GM19467 (cell line): ENCODE measurements around the gene ACSF2.
"Not testable (repeated sequence)": the region's sequence is repeated elsewhere in the genome, so short reads cannot be mapped to it uniquely, and the experiment has no call there.

Source experiments
- ATAC-seq: cut with Tn5 transposase; IDR thresholded peaks from one replicate; pipeline ENCODE4 v1.9.1; 2021; ENCODE audit warnings: mild to moderate bottlenecking, moderate library complexity; ENCODE audit not compliant: unreplicated experiment

ACSF2 gene

DNA sequence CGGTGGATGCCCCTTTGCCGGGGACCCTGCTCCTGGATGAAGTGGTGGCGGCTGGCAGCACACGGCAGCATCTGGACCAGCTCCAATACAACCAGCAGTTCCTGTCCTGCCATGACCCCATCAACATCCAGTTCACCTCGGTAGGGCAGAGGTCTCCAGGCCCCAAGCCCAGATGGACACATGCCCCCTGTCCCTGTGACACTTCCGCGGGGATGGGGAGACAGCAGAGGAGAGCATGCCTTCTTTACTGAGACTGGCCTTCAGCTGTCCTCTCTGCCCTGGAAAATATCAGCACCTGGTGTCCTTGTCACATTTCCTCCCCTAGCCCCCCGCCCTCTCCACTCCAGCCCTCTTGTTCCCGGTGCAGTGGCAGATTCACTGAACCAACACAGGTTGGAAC, 36.4 kb downstream of the ACSF2 start:
- ATAC-seq: no peak

DNA sequence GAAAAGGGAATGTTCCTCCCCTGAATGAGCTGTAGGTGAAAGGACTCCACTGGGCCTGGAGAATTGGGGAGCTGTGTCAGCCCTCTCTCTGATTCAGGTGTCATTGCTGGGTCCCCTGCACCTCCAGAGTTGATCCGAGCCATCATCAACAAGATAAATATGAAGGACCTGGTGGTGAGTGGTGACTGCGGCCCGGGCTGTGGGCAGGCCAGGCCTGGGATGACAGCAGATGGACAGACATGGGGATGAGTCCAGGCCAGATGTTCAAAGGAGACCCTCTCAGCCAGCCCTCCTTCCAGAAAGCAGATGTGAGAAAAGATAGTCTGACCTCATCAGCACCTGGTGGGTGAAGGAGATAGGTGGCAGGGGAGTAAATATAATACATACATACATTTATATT, 38.1 kb downstream of the ACSF2 start:
- ATAC-seq: no peak

GRCh38 chr17:50464736-50465135, 38.7 kb downstream of the ACSF2 start:
- no peak for ATAC-seq

GRCh38 chr17:50465171-50465570, 39.2 kb downstream of the ACSF2 start:
- ATAC-seq: no peak

GRCh38 chr17:50465635-50466034, 39.6 kb downstream of the ACSF2 start:
- no peak for ATAC-seq

- ATAC-seq: no peak
These were observed 40.5 kb downstream of the ACSF2 start for GRCh38 chr17:50466371-50467113.

DNA sequence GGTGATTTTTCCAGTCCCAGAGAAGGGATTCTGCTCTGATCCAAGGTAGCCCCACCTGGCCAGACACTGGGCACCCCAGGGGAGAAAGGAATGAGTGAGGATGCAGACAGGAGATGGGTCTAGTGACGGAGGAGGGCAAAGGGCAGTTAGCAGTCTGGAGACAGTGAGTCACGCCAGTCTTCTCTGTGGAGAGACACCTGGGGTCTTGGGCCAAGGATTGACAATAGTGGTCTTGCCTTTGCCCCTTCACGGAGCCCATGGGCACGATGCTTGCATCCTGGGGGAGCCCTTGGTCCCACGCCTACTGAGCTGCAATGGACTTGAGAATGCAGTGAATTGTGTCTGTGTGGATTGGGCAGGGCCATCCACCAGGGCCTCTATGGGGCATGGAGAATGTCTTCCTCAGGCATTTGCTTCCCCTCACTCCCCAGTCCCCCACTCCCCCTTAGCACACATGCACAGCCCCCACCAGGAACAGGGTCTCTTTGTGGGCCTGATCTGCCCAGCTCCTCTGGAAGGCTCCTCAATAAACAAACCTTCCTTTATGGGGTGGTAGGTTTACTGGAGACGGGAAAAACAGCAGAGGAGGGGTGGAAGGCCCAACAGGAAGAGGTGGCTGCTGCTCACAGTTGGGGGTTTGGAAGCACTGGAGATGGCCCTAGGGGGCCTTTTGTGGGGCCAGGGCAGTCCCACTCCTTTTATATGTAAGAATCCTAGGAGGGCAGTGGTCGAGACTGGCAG, 41.3 kb downstream of the ACSF2 start:
- ATAC-seq: no peak

GRCh38 chr17:50467855-50468303, 41.9 kb downstream of the ACSF2 start:
- no peak for ATAC-seq

- no peak for ATAC-seq
These were observed 42.5 kb downstream of the ACSF2 start, which contains the start of gene CHAD for GRCh38 chr17:50468304-50469207. Gene CHAD, minus strand, starts transcription at chr17:50468880. Its CDS starts 67 bp downstream, at chr17:50468813.

DNA sequence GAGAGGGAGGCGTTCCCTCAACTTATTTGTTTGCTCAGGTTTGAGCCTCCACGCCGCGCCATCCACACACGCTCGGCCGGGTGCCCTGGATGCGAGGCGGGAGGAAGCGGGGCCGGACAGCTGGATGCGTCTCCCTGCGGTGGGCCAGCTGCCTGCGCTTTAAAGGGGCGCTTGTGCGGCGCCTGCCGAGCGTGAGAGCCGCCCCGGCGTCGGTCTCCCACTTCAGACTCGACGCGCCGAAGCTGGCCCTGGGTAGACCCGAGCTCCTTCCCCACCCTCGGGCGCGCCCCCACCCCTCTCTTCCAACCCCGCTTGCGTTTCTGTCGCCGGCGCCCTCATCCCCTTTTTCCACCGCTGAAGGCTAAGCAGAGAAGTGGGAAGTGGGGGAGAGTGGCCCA, 43.2 kb downstream of the ACSF2 start:
- no peak for ATAC-seq

DNA sequence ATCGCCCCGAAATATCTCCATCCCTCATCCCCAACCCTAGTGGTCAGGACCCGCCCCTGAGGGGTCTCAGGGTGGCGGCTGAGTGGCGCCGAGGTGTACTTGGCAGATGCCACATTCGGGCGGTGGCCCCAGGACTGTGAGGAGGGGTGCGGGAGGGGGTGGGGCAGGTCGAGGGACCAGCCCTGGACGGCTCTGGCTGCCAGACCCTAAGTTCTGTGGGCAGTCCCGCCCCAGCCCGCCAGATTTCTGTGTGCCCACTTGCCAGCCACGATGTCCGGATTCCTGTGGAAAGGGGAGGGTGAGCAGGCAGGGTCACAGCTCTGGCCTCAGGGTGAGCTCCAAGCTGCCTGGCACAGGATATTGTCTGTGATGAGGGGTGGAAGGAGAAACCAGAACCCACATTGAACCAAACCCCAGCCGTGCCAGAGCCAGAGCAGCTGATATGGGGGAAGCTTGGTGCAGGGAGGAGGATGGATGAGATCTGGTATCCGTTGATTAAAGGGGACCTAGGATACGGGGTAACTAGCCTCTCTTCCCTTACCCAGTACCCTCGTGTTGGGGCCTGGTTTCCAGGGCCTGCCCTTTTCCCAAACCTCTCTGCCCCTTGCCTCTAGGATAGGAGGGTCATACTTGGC, 43.8 kb downstream of the ACSF2 start:
- no peak for ATAC-seq

DNA sequence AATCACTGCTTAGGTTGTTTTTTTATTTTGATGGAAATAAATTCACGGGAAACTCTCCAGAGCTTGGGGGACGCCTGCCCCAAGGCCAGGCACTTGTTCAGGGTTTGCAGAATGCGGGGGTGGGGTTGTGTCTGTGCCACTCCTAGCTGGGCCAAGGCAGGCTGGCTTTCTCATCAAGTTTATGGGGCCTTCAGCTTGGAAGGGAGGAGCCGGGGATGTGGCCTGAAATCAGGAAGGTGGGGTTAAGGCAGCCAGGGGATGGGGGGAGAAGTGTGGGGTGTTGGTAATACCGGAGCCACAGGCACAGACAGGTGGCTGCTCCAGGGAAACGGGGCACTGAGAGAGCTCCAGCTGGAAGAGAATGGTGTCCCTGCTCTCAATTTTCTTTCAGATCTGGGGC, 44.4 kb downstream of the ACSF2 start:
- ATAC-seq: no peak

DNA sequence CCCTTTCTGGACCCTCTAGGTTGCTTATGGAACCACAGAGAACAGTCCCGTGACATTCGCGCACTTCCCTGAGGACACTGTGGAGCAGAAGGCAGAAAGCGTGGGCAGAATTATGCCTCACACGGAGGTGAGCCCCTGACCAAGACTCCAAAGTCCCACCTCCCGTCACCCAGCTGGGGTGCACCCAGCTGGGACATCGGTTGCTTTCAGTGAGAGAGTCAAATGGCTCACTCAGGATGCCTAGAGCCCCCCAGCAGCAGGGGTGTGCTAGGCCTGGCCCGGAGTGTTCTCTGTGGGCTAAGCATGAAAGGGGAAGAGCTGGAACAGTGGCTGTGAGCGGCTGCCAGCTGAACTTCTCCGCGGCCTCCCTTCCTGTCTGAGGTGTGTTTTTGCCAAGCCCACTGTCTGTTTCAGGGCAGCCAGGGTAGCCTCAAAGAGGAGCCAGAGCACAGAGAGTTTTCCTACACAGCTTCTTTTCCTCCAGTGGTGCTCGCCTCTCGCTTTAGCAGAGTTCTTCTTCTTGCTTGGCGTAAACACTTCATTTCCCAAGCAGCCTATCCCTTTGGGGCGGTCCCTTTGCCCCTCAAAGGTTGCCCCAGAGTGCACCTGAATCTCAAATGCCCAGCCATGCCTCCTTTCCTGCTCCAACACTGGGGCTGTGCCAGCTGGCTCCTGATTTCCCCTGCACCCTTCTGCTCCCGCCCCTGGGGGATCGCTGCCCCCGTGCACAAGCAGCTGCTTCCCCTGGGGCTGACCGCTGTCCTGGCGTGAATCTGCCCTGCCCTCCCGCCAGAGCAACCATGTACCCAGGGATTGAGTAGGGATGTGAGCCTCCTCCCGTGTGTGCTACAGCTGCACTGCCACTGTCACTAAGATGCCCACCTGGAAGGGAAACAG, 45.2 kb downstream of the ACSF2 start:
- ATAC-seq: no peak

DNA sequence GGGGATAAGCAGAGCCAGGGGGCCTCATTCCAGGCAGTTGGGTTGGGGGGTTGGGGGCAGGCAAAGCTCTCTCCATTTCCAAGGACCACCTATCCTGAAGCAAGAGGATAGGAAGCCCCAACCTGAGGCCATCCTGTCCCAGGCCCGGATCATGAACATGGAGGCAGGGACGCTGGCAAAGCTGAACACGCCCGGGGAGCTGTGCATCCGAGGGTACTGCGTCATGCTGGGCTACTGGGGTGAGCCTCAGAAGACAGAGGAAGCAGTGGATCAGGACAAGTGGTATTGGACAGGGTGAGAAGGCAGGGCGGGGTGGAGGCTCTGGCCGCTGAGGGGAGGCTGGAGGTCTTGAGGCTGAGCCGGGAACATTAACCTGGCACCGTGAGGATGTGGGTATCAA, 46.3 kb downstream of the ACSF2 start:
- ATAC-seq: no peak

- not testable (repeated sequence) for ATAC-seq
These were observed 46.7 kb downstream of the ACSF2 start for GRCh38 chr17:50472761-50473161.

DNA sequence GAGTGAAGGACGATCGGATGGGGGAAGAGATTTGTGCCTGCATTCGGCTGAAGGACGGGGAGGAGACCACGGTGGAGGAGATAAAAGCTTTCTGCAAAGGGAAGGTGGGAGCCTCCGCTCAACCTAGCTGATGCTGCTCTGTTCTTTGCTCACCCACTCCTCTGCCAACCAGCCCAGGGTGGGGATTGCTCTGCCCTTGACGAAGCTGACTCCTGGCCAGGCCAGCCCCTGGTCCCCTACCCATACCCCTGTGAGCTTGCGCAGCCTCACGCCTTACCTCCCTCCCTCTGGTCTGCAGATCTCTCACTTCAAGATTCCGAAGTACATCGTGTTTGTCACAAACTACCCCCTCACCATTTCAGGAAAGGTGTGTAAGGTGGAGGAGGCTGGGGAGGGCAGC, 47.9 kb downstream of the ACSF2 start:
- ATAC-seq: no peak

DNA sequence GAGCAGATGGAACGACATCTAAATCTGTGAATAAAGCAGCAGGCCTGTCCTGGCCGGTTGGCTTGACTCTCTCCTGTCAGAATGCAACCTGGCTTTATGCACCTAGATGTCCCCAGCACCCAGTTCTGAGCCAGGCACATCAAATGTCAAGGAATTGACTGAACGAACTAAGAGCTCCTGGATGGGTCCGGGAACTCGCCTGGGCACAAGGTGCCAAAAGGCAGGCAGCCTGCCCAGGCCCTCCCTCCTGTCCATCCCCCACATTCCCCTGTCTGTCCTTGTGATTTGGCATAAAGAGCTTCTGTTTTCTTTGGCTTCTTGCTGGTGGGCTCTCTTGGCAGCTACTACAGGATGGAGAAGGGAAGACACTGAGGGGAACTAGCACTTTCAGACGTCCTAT, 48.5 kb downstream of the ACSF2 start:
- ATAC-seq: no peak

DNA sequence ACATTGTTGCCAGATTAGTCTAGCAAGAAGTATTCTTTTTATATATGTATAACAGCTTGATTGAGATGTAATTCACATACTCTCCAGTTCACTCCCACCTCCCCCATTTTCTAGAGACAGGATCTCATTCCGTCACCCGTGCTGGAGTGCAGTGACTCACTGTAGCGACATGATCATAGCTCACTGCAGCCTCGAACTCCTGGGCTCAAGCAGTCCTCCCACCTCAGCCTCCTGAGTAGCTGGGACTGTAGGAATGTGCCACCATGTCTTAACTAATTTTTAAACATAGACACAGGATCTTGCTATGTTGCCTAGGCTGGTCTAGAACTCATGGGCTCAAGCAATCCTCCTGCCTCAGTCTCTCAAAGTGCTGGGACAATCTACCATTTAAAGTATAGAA, 49.3 kb downstream of the ACSF2 start:
- no peak for ATAC-seq

DNA sequence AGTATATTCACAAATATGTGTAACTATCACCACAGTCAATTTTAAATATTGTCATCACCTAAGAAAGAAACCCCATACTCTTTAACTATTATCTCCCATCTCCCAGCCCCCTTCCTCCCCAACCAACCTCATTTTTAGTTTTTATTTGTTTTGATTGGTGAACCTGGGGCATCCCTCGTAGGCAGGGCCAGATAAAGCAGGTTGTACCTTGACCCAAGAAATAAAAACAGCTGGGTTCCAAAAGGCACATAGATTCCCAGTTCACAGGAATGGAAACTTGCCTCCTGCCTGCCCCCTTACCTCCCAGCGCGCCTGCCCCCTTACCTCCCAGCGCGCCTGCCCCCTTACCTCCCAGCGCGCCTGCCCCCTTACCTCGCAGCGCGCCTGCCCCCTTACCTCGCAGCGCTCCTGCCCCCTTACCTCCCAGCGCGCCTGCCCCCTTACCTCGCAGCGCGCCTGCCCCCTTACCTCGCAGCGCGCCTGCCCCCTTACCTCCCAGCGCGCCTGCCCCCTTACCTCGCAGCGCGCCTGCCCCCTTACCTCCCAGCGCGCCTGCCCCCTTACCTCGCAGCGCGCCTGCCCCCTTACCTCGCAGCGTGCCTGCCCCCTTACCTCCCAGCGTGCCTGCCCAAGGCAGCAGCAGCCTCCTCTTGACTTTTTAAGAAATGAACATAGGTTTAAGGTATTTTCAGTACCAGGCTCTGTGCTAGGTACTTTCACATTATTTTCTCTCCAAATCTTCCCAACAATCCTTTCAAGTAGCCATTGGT, 49.9 kb downstream of the ACSF2 start:
- not testable (repeated sequence) for ATAC-seq
